K562 (cell line): ENCODE results near the gene KCNK1. TPM values are rescaled to one million over a fixed set of nuclear protein-coding genes. Genes with fewer than 3 reads are reported as not detected.

Source experiments
- ATAC-seq: fragments of 200-7000 bp; cut with Tn5 transposase; 3 replicates; pipeline ENCODE4 v1.9.1; 2020; ENCODE audit warnings: moderate library complexity
- BruUV-seq: library from RNA; stranded (reverse); fragments of 400-500 nt; replicated peaks from 2 replicates; lab custom pipeline; 2021; lab: Mats Ljungman, UMichigan
- CTCF ChIA-PET: fragments of 300-600 bp; formaldehyde crosslinking; extraction: SDS; loops from one replicate; lab custom pipeline; 2021; ENCODE audit warnings: low intra/inter-chr PET ratio; lab: Yijun Ruan, JAX
- POLR2A ChIA-PET: fragments of 300-600, 350-650 bp; sonication (Branson Sonifier 250); formaldehyde crosslinking; extraction: SDS; loops from one replicate; lab custom pipeline; 2021; ENCODE audit warnings: antibody characterized with exemption, inconsistent platforms; lab: Yijun Ruan, JAX
- DNase-seq, 4 experiments: peaks; one replicate each; pipeline versions ENCODE4 v3.0.0 to v3.0.0-alpha.2; 2011 to 2018; ENCODE audit warnings: low spot score in 3 of 4, mixed read lengths in 3 of 4; ENCODE audit errors: extremely low read depth in 1 of 4
- FAIRE-seq: peaks from 2 replicates; lab custom pipeline; 2011; peaks lifted over from hg19 to GRCh38; lab: Jason Lieb, UNC
- H2AFZ ChIP-seq: 2 replicates; pipeline ENCODE4 v1.6.0; 2011; ENCODE audit warnings: low read depth, low read length, control low read depth, inconsistent platforms
- H3K27ac ChIP-seq: fragments of 200-600 bp; 3 replicates; pipeline ENCODE4 v1.8.0; 2011; ENCODE audit warnings: low read depth, mild to moderate bottlenecking, control low read depth, inconsistent platforms, low read length, moderate library complexity, mixed read lengths; ENCODE audit errors: extremely low read depth
- H3K27me3 ChIP-seq, 2 experiments: fragments of 300-600 bp in 1 of 2; 2 replicates in 1 of 2; 3 replicates in 1 of 2; pipeline versions ENCODE4 v1.6.0 to v1.8.0; 2011; ENCODE audit warnings: inconsistent platforms in 2 of 2, low read length in 2 of 2, mild to moderate bottlenecking in 1 of 2, mixed read lengths in 1 of 2, moderate library complexity in 1 of 2; ENCODE audit not compliant: control insufficient read depth in 2 of 2, insufficient read depth in 2 of 2
- H3K36me3 ChIP-seq: fragments of 300-600 bp; 3 replicates; pipeline ENCODE4 v1.8.0; 2011; ENCODE audit warnings: mild to moderate bottlenecking, low read length, inconsistent platforms; ENCODE audit not compliant: control insufficient read depth, insufficient read depth
- H3K4me1 ChIP-seq, 2 experiments: fragments of 200-600 bp in 1 of 2; replicated peaks in 1 of 2; 2 replicates in 1 of 2; 3 replicates in 1 of 2; pipeline versions ENCODE4 v1.5.1 to v1.8.0; 2011; ENCODE audit warnings: inconsistent platforms in 2 of 2, low read length in 2 of 2, mild to moderate bottlenecking in 1 of 2, mixed read lengths in 1 of 2, moderate library complexity in 1 of 2; ENCODE audit not compliant: control insufficient read depth in 2 of 2, insufficient read depth in 2 of 2
- H3K4me2 ChIP-seq: 2 replicates; pipeline ENCODE4 v1.6.1; 2011; ENCODE audit warnings: low read length, control low read depth, inconsistent platforms, mixed read lengths; ENCODE audit not compliant: insufficient read depth
- H3K4me3 ChIP-seq: fragments of 200-600 bp; sonication (generic), shearing (Covaris generic); 2 replicates; pipeline ENCODE4 v1.5.1; 2016; ENCODE audit warnings: control low read depth, inconsistent platforms
- H3K79me2 ChIP-seq: fragments of 200-600 bp; 3 replicates; pipeline ENCODE4 v1.8.0; 2011; ENCODE audit warnings: low read length, inconsistent platforms; ENCODE audit not compliant: control insufficient read depth, insufficient read depth
- H3K9ac ChIP-seq, 2 experiments: 2 replicates each; pipeline versions ENCODE4 v1.6.0 to v1.6.1; 2011; ENCODE audit warnings: low read depth in 2 of 2, low read length in 2 of 2, control low read depth in 1 of 2, inconsistent platforms in 1 of 2, mild to moderate bottlenecking in 1 of 2, mixed read lengths in 1 of 2; ENCODE audit not compliant: insufficient read depth in 1 of 2
- H3K9me1 ChIP-seq: one replicate; pipeline ENCODE4 v1.6.0; 2011; ENCODE audit warnings: inconsistent platforms, mild to moderate bottlenecking, low read length, moderate library complexity; ENCODE audit not compliant: control insufficient read depth, insufficient read depth
- H3K9me3 ChIP-seq: replicated peaks from 2 replicates; pipeline ENCODE4 v1.5.1; 2011; ENCODE audit warnings: low read depth, low read length, inconsistent platforms; ENCODE audit not compliant: control insufficient read depth, insufficient read depth
- H4K20me1 ChIP-seq: replicated peaks from 2 replicates; pipeline ENCODE4 v1.6.1; 2011; ENCODE audit warnings: low read length, inconsistent platforms, mixed read lengths; ENCODE audit not compliant: control insufficient read depth, insufficient read depth
- CREM ChIP-seq: IDR thresholded peaks from 2 replicates; pipeline ENCODE4 v1.6.1; 2014; ENCODE audit warnings: antibody characterized with exemption, low read depth
- LARP7 ChIP-seq: fragments of 450-650 bp; IDR thresholded peaks from 2 replicates; pipeline ENCODE4 v1.6.1; 2016
- MBD2 ChIP-seq: sonication (generic); IDR thresholded peaks from 2 replicates; pipeline ENCODE4 v1.6.1; 2016; ENCODE audit warnings: low read depth, borderline replicate concordance
- NR2C2 ChIP-seq, 2 experiments: fragments of 200-800 bp in 1 of 2; sonication (Bioruptor generic) in 1 of 2; sonication (generic) in 1 of 2; formaldehyde crosslinking in 1 of 2; IDR thresholded peaks; 2 replicates each; pipeline versions ENCODE4 v1.6.1 to v1.8.0; 2016 to 2022; ENCODE audit warnings: mild to moderate bottlenecking in 1 of 2, missing compliant biosample characterization in 1 of 2, missing genetic modification characterization in 1 of 2, missing genetic modification reagents in 1 of 2
- SMARCB1 ChIP-seq: IDR thresholded peaks from 2 replicates; pipeline ENCODE4 v1.6.1; 2011; ENCODE audit warnings: improper control_type of control experiment, low read depth; ENCODE audit not compliant: insufficient read length
- ZFPM2 ChIP-seq: fragments of 250-450 bp; sonication (Bioruptor Pico); IDR thresholded peaks from 2 replicates; pipeline ENCODE4 v1.5.1; 2022; ENCODE audit warnings: mild to moderate bottlenecking
- ZNF146 ChIP-seq: IDR thresholded peaks from one replicate; pipeline ENCODE4 v1.6.1; 2018; ENCODE audit warnings: missing compliant biosample characterization; ENCODE audit not compliant: unreplicated experiment
- ZNF253 ChIP-seq: fragments of 250-450 bp; sonication (Bioruptor Pico); conservative IDR thresholded peaks from 2 replicates; pipeline ENCODE4 v1.6.1; 2021; ENCODE audit warnings: mild to moderate bottlenecking
- ZZZ3 ChIP-seq: fragments of 450-650 bp; IDR thresholded peaks from 2 replicates; pipeline ENCODE4 v1.6.1; 2016; ENCODE audit warnings: antibody characterized with exemption, mild to moderate bottlenecking, moderate library complexity
- WGBS: fragments of 100-300 bp; shearing (Covaris generic); methylation state at CpG from one replicate; pipeline ENCODE4 v1.1.6; 2016; ENCODE audit warnings: low coverage, mixed read lengths; ENCODE audit not compliant: insufficient coverage; ENCODE audit errors: missing lambda C conversion rate; 5-methylcytosine and 5-hydroxymethylcytosine counted together
- in situ Hi-C: fragments of 300-500 bp; cut with MboI; formaldehyde crosslinking; loops from 4 replicates; pipeline ENCODE4 v1.15.0; 2018; ENCODE audit warnings: inconsistent platforms, mixed read lengths
- intact Hi-C: fragments of 100-400 bp; cut with micrococcal nuclease; formaldehyde crosslinking; loops from 2 replicates; pipeline ENCODE4 v1.14.2; 2022
- polyA plus RNA-seq, 8 experiments: library from polyadenylated mRNA; depleted of rRNA in 4 of 8; stranded (reverse) in 5 of 8; unstranded in 3 of 8; fragments of >200 nt; fragmentation: Nextera tagmentation in 2 of 8; fragmentation: Illumina TruSeq in 1 of 8; extraction: Ambion mirVana in 2 of 8; extraction: Trizol in 1 of 8; gene quantifications; 2 replicates each; pipeline versions ENCODE4 v1.2.1 to v1.2.3, GENCODE V29; 2011 to 2014; ENCODE audit warnings: inconsistent platforms in 1 of 8, missing spikeins in 1 of 8
- total RNA-seq, 7 experiments: library from RNA; depleted of rRNA in 6 of 7; stranded (reverse); fragments of >200 nt in 6 of 7; fragmentation: Illumina TruSeq in 2 of 7; extraction: Trizol in 2 of 7; gene quantifications; 2 replicates each; pipeline versions ENCODE4 v1.2.1 to v1.2.3, GENCODE V29; 2011 to 2021; ENCODE audit warnings: low replicate concordance in 1 of 7
- TF ChIP-seq, protein P1 (sequence below): sonication (generic); formaldehyde crosslinking; IDR thresholded peaks from 2 replicates; pipeline ENCODE4 v1.8.1; 2023; ENCODE audit warnings: mild to moderate bottlenecking, missing genetic modification reagents, moderate library complexity

Gene KCNK1
- total and polyA plus RNA-seq, 9 of the 15 experiments (the other 6 are each of a cell fraction or from before 2014, with no cell fraction given), result 3.1 to 22.7 (median 6.0) TPM

DNA sequence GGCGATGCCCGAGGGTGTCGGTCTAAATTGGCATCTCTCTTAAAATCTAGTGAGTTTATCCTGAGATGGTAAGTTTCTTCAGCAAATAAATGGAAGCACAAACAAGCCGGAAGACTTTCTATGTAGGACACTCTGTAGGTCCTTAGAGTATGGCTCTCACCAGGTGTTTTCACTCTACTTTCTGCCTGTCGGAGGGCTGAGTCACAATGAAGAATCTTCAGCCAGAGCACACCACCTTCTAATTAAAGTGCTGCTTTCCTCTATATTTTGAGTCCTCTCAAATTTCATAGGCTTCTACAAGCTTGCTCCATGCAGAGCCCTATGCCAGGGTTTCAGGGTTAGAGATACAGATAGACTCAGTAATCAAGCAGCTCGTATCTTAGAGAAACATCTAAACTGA lies 27.1 kb downstream of the KCNK1 start:
- no peaks in the 10 kb centered on the region; the same call in none of the 3 replicates for H3K36me3 ChIP-seq
- no TSS peak for BruUV-seq
- no peaks in the 10 kb centered on the region for H4K20me1 ChIP-seq
- no peak for DNase-seq
- H3K4me1 ChIP-seq, result peaks cover 18 to 29% of the 10 kb centered on the region in 2 experiments
- ChIA-PET CTCF (no interaction called here), POLR2A (interaction anchor here (0.8 to 2.3 kb wide), 2 partner anchors 11 to 15 kb away, joined by 3 to 6 read pairs; no protein-coding TSS in a partner anchor)
- no peak overlapping the region for H2AFZ ChIP-seq
- no peak for ATAC-seq
- in situ Hi-C loops (no loop called here), intact Hi-C loops (no loop called here)
- no peaks in the 10 kb centered on the region for H3K9me3 ChIP-seq
- TF ChIP-seq MBD2 (no peak), ZZZ3 (no peak), ZNF146 (CRISPR knock-in tag) (no peak), ZFPM2 (CRISPR knock-in tag) (no peak), CREM (no peak), ZNF253 (CRISPR knock-in tag) (no peak), LARP7 (no peak), SMARCB1 (no peak), NR2C2 (CRISPR knock-in tag; IDR thresholded peaks at IDR 0.05) (no peak), NR2C2 (tag; IDR thresholded peaks at IDR 0.05) (no peak)
- TF ChIP-seq, protein P1, sequence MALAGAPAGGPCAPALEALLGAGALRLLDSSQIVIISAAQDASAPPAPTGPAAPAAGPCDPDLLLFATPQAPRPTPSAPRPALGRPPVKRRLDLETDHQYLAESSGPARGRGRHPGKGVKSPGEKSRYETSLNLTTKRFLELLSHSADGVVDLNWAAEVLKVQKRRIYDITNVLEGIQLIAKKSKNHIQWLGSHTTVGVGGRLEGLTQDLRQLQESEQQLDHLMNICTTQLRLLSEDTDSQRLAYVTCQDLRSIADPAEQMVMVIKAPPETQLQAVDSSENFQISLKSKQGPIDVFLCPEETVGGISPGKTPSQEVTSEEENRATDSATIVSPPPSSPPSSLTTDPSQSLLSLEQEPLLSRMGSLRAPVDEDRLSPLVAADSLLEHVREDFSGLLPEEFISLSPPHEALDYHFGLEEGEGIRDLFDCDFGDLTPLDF (CRISPR knock-in tag), result no peak
- H3K27me3 ChIP-seq, result no peaks in the 10 kb centered on the region
- 90% methylated on average over 6 of the region's 6 CpGs for WGBS
- no peak overlapping the region for H3K4me2 ChIP-seq
- no peaks in the 10 kb centered on the region for H3K9me1 ChIP-seq
- no peak overlapping the region for H3K4me3 ChIP-seq
- no peak for FAIRE-seq
- peaks cover 25% of the 10 kb centered on the region for H3K79me2 ChIP-seq
- H3K27ac ChIP-seq, result no peak overlapping the region
- H3K9ac ChIP-seq, result no peak overlapping the region
